ENCODE results near the gene CST9.
A peak's percentile ranks its signal among the peaks of the same experiment; 100 is the strongest.

The CST9 gene

GRCh38 chr20:23609486-23610109 lies 3.9 kb upstream of the CST9 start:
- TF ChIP-seq CTCF (IDR thresholded peaks at IDR 0.05), result no peak

GRCh38 chr20:23608251-23608846 lies 2.6 kb upstream of the CST9 start:
- no peak for TF ChIP-seq CTCF (IDR thresholded peaks at IDR 0.05)

DNA sequence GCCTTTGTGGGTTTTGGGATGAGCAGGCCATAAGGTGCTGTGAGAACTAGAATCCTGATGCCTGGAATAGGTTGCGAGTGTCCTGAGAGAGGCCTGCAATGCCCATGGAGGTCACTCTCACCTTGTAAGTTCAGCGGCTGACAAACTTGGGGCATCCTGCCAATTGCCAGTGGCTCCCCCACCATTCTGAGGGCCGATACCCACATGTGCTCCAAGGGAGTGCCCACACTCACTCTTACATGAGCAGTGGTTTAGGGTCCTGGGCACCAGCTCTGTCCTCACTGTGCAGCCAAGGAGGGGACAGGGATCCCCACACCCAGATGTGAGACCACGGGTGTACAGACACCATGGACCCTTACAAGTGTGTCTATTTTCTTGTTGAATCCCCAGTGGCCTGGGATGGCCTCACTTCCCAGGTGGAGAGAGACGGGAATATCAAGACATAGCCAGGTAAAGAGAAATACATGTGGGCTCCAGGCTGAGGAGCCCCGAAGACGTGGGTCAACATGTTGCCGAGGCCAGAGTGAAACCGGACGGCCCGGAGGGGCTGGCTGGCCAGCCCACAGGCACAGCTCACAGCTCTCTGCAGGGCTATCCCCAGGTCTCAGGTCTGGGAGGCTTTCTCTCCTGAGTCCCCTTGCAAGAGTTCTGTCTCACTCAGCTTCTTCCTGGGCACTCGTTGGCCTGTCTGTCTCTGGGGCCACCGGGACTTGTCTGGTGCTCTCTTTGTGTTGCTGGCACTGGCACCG lies 2.0 kb upstream of the CST9 start:
- TF ChIP-seq CTCF (IDR thresholded peaks at IDR 0.05), result no peak

GRCh38 chr20:23606652-23607049 lies 934 bp upstream of the CST9 start:
- peak; percentile 92 for TF ChIP-seq CTCF (IDR thresholded peaks at IDR 0.05)

- TF ChIP-seq CTCF (IDR thresholded peaks at IDR 0.05), result no peak
Measured at GRCh38 chr20:23604306-23604705, 1.4 kb downstream of the CST9 start.

DNA sequence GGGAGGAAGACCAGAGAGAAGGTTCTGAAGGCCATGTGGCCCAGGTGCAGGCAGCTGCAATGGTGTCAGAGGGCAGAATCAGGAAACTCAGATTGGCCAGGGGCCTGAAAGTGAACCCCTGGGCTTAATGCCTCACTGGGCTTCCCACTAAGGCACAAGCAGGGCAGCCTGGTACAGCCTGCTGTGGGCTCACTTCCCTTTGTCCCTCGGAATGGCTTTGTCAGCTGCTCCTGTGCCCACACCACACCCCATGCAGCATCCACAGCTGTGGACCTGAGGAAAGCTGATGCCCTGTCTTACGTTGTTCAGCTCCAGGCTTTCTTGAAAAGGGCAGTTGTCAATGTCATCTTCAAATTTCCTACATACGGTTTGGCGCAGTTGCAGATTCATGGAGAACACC lies 2.4 kb downstream of the CST9 start:
- TF ChIP-seq CTCF (IDR thresholded peaks at IDR 0.05), result no peak

DNA sequence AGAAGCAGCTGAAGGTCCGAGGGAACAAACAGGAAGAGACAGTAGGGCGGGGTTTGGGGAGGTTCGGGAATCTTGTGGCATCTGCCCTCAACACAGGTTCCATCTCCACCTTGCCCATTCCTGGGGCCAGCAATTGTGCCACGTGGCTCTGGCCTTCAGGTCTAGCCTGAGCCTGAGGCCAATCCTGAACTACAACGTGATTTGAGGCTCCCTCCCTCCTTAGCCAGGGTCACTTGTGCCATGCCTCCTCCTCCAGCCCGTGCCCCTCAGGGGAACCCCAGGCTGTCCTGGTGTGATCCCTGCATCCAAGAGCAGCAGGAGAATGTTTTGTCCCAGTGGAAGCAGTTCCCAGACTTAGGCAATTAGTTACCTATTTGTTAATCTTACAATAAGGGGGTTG lies 3.0 kb downstream of the CST9 start:
- TF ChIP-seq CTCF (IDR thresholded peaks at IDR 0.05), result no peak
